SK-N-SH (cell line): ENCODE measurements around the gene IFT172. TPM values are rescaled to one million over a fixed set of nuclear protein-coding genes. Genes with fewer than 3 reads are reported as not detected.

ENCODE experiments used
- CTCF ChIA-PET: fragments of 300-600, 350-600 bp; formaldehyde crosslinking; extraction: SDS; loops from one replicate; lab custom pipeline; 2021; lab: Yijun Ruan, JAX
- POLR2A ChIA-PET: fragments of 350-600 bp; sonication (Branson Sonifier 250); formaldehyde crosslinking; extraction: SDS; loops from one replicate; lab custom pipeline; 2020; ENCODE audit warnings: antibody characterized with exemption, inconsistent platforms; lab: Yijun Ruan, JAX
- DNase-seq: peaks from one replicate; pipeline ENCODE4 v3.0.0; 2012
- H2AFZ ChIP-seq: fragments of 200-600 bp; sonication (generic); 2 replicates; pipeline ENCODE4 v1.8.1; 2016; ENCODE audit warnings: antibody characterized with exemption, mild to moderate bottlenecking, low read depth
- H3F3A ChIP-seq: fragments of 200-600 bp; sonication (generic); replicated peaks from 2 replicates; pipeline ENCODE3; 2016; ENCODE audit warnings: antibody characterized with exemption, mild to moderate bottlenecking; ENCODE audit not compliant: insufficient read depth
- H3K27ac ChIP-seq, 2 experiments: fragments of 200-500 bp in 1 of 2; fragments of 200-600 bp in 1 of 2; sonication (Bioruptor generic) in 1 of 2; sonication (generic), shearing (Covaris generic) in 1 of 2; 2 replicates each; pipeline versions ENCODE4 v1.5.1 to v1.6.1; 2014 to 2016; ENCODE audit warnings: low read depth in 2 of 2, inconsistent platforms in 1 of 2, low read length in 1 of 2, mild to moderate bottlenecking in 1 of 2, mixed read lengths in 1 of 2
- H3K27me3 ChIP-seq: fragments of 200-600 bp; sonication (generic), shearing (Covaris generic); 2 replicates; pipeline ENCODE4 v1.6.1; 2016; ENCODE audit warnings: mixed run types; ENCODE audit not compliant: insufficient read depth
- H3K36me3 ChIP-seq, 2 experiments: fragments of 200-500 bp in 1 of 2; fragments of 200-600 bp in 1 of 2; sonication (Bioruptor generic) in 1 of 2; sonication (generic) in 1 of 2; replicated peaks in 1 of 2; 2 replicates each; pipeline versions ENCODE3 to v1.5.1; 2014 to 2016; ENCODE audit warnings: low read length in 1 of 2, mild to moderate bottlenecking in 1 of 2; ENCODE audit not compliant: insufficient read depth in 2 of 2, control insufficient read depth in 1 of 2
- H3K4me1 ChIP-seq, 2 experiments: fragments of 200-500 bp in 1 of 2; fragments of 200-600 bp in 1 of 2; sonication (Bioruptor generic) in 1 of 2; sonication (generic), shearing (Covaris generic) in 1 of 2; 2 replicates each; pipeline versions ENCODE4 v1.5.1 to v1.6.1; 2014 to 2016; ENCODE audit warnings: low read depth in 1 of 2, low read length in 1 of 2, mixed run types in 1 of 2; ENCODE audit not compliant: insufficient read depth in 2 of 2, control insufficient read depth in 1 of 2
- H3K4me2 ChIP-seq: fragments of 200-600 bp; sonication (generic), shearing (Covaris generic); 2 replicates; pipeline ENCODE4 v1.6.1; 2017; ENCODE audit warnings: mixed run types
- H3K4me3 ChIP-seq, 2 experiments: fragments of 200-500 bp in 1 of 2; fragments of 200-600 bp in 1 of 2; sonication (Bioruptor generic) in 1 of 2; sonication (generic), shearing (Covaris generic) in 1 of 2; 2 replicates each; pipeline versions ENCODE4 v1.5.1 to v1.8.1; 2014 to 2016; ENCODE audit warnings: low read depth in 2 of 2, inconsistent platforms in 1 of 2, low read length in 1 of 2, mild to moderate bottlenecking in 1 of 2, mixed read lengths in 1 of 2, moderate library complexity in 1 of 2
- H3K79me2 ChIP-seq: fragments of 200-600 bp; sonication (generic); 2 replicates; pipeline ENCODE4 v1.8.1; 2017; ENCODE audit warnings: mild to moderate bottlenecking; ENCODE audit not compliant: insufficient read depth
- H3K9ac ChIP-seq: fragments of 200-600 bp; sonication (generic); 2 replicates; pipeline ENCODE4 v1.6.1; 2017; ENCODE audit warnings: mixed run types
- H3K9me2 ChIP-seq: fragments of 200-600 bp; sonication (generic); 2 replicates; pipeline ENCODE4 v1.6.1; 2017; ENCODE audit warnings: mixed run types
- H3K9me3 ChIP-seq: fragments of 200-600 bp; sonication (generic); 2 replicates; pipeline ENCODE4 v1.6.1; 2017; ENCODE audit warnings: mixed run types, mild to moderate bottlenecking, moderate library complexity
- H4K20me1 ChIP-seq: fragments of 200-600 bp; sonication (generic); 2 replicates; pipeline ENCODE4 v1.6.1; 2017; ENCODE audit warnings: mild to moderate bottlenecking, mixed run types; ENCODE audit not compliant: insufficient read depth
- ELF1 ChIP-seq: IDR thresholded peaks from 2 replicates; pipeline ENCODE4 v1.4.0; 2012
- EP300 ChIP-seq, 2 experiments: IDR thresholded peaks; 2 replicates each; pipeline versions ENCODE4 v1.4.0 to v1.6.1; 2012; ENCODE audit warnings: borderline replicate concordance in 1 of 2, low read depth in 1 of 2, low read length in 1 of 2
- EZH2phosphoT487 ChIP-seq: fragments of 200-600 bp; sonication (generic); IDR thresholded peaks from 2 replicates; pipeline ENCODE4 v1.6.1; 2017; ENCODE audit warnings: low read depth, mixed run types, mild to moderate bottlenecking, antibody characterized with exemption, moderate library complexity, borderline replicate concordance
- FOSL2 ChIP-seq: IDR thresholded peaks from 2 replicates; pipeline ENCODE4 v1.4.0; 2012; ENCODE audit warnings: low read depth, mild to moderate bottlenecking, moderate library complexity, borderline replicate concordance
- FOXJ3 ChIP-seq: sonication (generic); formaldehyde crosslinking; IDR thresholded peaks from 2 replicates; pipeline ENCODE4 v1.5.1; 2020; ENCODE audit warnings: mild to moderate bottlenecking, missing genetic modification reagents
- FOXM1 ChIP-seq: IDR thresholded peaks from 2 replicates; pipeline ENCODE4 v1.4.0; 2012; ENCODE audit warnings: low read depth, mild to moderate bottlenecking
- GATA2 ChIP-seq: sonication (generic); formaldehyde crosslinking; IDR thresholded peaks from 2 replicates; pipeline ENCODE4 v1.5.0; 2020; ENCODE audit warnings: mild to moderate bottlenecking, missing genetic modification reagents
- MEF2A ChIP-seq: IDR thresholded peaks from 2 replicates; pipeline ENCODE4 v1.4.0; 2012; ENCODE audit warnings: low read depth, borderline replicate concordance
- NFIC ChIP-seq: IDR thresholded peaks from 2 replicates; pipeline ENCODE4 v1.4.0; 2012; ENCODE audit warnings: borderline replicate concordance
- RFX5 ChIP-seq: IDR thresholded peaks from 2 replicates; pipeline ENCODE4 v1.6.1; 2012; ENCODE audit warnings: mild to moderate bottlenecking, improper control_type of control experiment, low read length
- RXRA ChIP-seq: IDR thresholded peaks from 2 replicates; pipeline ENCODE4 v1.4.0; 2012; ENCODE audit warnings: low read depth, mild to moderate bottlenecking, borderline replicate concordance
- SMC3 ChIP-seq: IDR thresholded peaks from 2 replicates; pipeline ENCODE4 v1.6.1; 2012; ENCODE audit warnings: low read depth, low read length, improper control_type of control experiment
- TCF12 ChIP-seq: IDR thresholded peaks from 2 replicates; pipeline ENCODE4 v1.4.0; 2012
- YY1 ChIP-seq: IDR thresholded peaks from 2 replicates; pipeline ENCODE4 v1.4.0; 2012; ENCODE audit warnings: low read depth, mild to moderate bottlenecking
- WGBS: methylation state at CpG from one replicate; pipeline ENCODE4 v1.1.6; 2017; ENCODE audit warnings: low lambda C conversion rate; 5-methylcytosine and 5-hydroxymethylcytosine counted together
- polyA plus RNA-seq, 3 experiments: library from polyadenylated mRNA; depleted of rRNA; stranded (reverse); fragments of >200 nt; gene quantifications; 2 replicates each; pipeline ENCODE4 v1.2.3, GENCODE V29; 2012
- TF ChIP-seq, protein P1 (sequence below): fragments of 150-350 bp; IDR thresholded peaks from 2 replicates; pipeline ENCODE4 v1.6.1; 2016; ENCODE audit warnings: mild to moderate bottlenecking, low read depth, low read length
- TF ChIP-seq, protein P2 (sequence below): IDR thresholded peaks from 2 replicates; pipeline ENCODE4 v1.4.0; 2012; ENCODE audit warnings: low read depth, borderline replicate concordance
- TF ChIP-seq, protein P3 (sequence below): IDR thresholded peaks from 2 replicates; pipeline ENCODE4 v1.4.0; 2012; ENCODE audit warnings: low read depth
- TF ChIP-seq, protein P4 (sequence below): IDR thresholded peaks from 2 replicates; pipeline ENCODE4; 2012
- TF ChIP-seq, protein P5 (sequence below): IDR thresholded peaks from 2 replicates; pipeline ENCODE4 v1.4.0; 2012; ENCODE audit warnings: low read depth, borderline replicate concordance
- TF ChIP-seq, protein P6 (sequence below): IDR thresholded peaks from 2 replicates; pipeline ENCODE4 v1.6.1; 2012; ENCODE audit warnings: mild to moderate bottlenecking, low read depth, low read length, moderate library complexity

Gene IFT172
- polyA plus RNA-seq, 1 of the 3 experiments (the other 2 are of a cell fraction) = 31.3 TPM

DNA sequence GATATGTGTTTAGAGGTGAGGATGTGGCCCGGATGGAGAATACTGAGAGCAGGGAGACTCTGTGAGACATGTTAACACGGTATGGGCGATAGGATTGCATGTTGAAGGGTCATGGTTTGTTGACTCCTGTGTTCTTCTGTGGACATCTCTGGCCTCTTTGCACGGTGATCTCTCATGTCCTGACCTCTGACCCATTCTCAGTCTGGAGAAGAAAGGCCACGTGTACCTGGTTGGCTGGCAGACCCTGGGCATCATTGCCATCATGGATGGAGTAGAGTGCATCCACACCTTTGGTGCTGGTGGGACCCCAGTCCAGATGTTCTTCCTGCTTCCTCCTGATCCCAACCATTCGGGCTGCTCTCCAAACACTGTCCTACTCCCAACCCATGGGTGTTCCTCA is 17.0 kb upstream of the IFT172 start (continued):
- TF ChIP-seq, protein P1, sequence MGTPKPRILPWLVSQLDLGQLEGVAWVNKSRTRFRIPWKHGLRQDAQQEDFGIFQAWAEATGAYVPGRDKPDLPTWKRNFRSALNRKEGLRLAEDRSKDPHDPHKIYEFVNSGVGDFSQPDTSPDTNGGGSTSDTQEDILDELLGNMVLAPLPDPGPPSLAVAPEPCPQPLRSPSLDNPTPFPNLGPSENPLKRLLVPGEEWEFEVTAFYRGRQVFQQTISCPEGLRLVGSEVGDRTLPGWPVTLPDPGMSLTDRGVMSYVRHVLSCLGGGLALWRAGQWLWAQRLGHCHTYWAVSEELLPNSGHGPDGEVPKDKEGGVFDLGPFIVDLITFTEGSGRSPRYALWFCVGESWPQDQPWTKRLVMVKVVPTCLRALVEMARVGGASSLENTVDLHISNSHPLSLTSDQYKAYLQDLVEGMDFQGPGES = no peak
- TF ChIP-seq, protein P2, sequence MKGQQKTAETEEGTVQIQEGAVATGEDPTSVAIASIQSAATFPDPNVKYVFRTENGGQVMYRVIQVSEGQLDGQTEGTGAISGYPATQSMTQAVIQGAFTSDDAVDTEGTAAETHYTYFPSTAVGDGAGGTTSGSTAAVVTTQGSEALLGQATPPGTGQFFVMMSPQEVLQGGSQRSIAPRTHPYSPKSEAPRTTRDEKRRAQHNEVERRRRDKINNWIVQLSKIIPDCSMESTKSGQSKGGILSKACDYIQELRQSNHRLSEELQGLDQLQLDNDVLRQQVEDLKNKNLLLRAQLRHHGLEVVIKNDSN = no peak
- TF ChIP-seq, protein P3, sequence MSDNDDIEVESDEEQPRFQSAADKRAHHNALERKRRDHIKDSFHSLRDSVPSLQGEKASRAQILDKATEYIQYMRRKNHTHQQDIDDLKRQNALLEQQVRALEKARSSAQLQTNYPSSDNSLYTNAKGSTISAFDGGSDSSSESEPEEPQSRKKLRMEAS = no peak
- no peak for TF ChIP-seq EP300 (IDR thresholded peaks at IDR 0.05; ENCODE audit: borderline replicate concordance in 1 of 2, low read depth in 1 of 2, low read length in 1 of 2)
- TF ChIP-seq ELF1 = no peak
- no peak for TF ChIP-seq FOSL2
- TF ChIP-seq FOXM1 = no peak

DNA sequence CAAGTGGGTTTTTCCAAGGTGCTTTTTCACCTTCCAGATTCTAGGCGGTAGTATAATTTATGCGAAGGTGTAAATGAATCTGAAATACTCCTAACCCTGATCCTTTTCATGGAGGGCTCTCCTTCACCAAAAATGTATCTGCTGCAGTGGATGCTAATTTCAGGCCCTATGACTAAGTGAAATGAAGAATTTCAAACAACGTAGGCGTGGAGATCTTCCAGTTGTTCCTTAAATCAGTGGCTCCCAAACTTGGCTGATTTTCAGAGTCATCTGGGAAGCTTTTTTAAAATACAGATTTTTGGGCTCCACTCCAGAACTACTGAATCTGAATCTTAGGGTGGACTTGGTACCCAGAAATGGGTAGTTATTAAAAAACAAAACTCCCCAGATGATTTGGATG is 12.6 kb upstream of the IFT172 start:
- H3K27me3 ChIP-seq = no peaks in the 10 kb centered on the region
- H4K20me1 ChIP-seq = no peaks in the 10 kb centered on the region
- WGBS = 89% methylated on average over 4 of the region's 4 CpGs
- no peak overlapping the region for H3K9ac ChIP-seq
- H3K9me3 ChIP-seq = no peaks in the 10 kb centered on the region
- H3K9me2 ChIP-seq = no peaks in the 10 kb centered on the region
- H3K36me3 ChIP-seq = no peaks in the 10 kb centered on the region
- H3K79me2 ChIP-seq = no peaks in the 10 kb centered on the region
- H2AFZ ChIP-seq = no peak overlapping the region
- ChIA-PET CTCF (no interaction called here), POLR2A (no interaction called here)
- H3F3A ChIP-seq = no peaks in the 10 kb centered on the region
- H3K4me3 ChIP-seq = no peak overlapping the region
- DNase-seq = no peak
- H3K4me2 ChIP-seq = no peak overlapping the region
- no peak overlapping the region for H3K27ac ChIP-seq
- peaks cover 0 to 2% of the 10 kb centered on the region in 2 experiments; a peak in 1 of 4 replicates for H3K4me1 ChIP-seq
- TF ChIP-seq EZH2phosphoT487 = no peak
- no peak for TF ChIP-seq SMC3
- no peak for TF ChIP-seq RFX5
- no peak for TF ChIP-seq MEF2A
- TF ChIP-seq FOXJ3 (CRISPR knock-in tag) = no peak
- TF ChIP-seq, protein P4, sequence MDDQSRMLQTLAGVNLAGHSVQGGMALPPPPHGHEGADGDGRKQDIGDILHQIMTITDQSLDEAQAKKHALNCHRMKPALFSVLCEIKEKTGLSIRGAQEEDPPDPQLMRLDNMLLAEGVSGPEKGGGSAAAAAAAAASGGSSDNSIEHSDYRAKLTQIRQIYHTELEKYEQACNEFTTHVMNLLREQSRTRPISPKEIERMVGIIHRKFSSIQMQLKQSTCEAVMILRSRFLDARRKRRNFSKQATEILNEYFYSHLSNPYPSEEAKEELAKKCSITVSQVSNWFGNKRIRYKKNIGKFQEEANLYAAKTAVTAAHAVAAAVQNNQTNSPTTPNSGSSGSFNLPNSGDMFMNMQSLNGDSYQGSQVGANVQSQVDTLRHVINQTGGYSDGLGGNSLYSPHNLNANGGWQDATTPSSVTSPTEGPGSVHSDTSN = no peak
- TF ChIP-seq, protein P1 = no peak
- TF ChIP-seq NFIC = no peak
- no peak for TF ChIP-seq RXRA
- TF ChIP-seq, protein P5, sequence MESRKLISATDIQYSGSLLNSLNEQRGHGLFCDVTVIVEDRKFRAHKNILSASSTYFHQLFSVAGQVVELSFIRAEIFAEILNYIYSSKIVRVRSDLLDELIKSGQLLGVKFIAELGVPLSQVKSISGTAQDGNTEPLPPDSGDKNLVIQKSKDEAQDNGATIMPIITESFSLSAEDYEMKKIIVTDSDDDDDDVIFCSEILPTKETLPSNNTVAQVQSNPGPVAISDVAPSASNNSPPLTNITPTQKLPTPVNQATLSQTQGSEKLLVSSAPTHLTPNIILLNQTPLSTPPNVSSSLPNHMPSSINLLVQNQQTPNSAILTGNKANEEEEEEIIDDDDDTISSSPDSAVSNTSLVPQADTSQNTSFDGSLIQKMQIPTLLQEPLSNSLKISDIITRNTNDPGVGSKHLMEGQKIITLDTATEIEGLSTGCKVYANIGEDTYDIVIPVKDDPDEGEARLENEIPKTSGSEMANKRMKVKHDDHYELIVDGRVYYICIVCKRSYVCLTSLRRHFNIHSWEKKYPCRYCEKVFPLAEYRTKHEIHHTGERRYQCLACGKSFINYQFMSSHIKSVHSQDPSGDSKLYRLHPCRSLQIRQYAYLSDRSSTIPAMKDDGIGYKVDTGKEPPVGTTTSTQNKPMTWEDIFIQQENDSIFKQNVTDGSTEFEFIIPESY = no peak
- TF ChIP-seq, protein P2 = no peak
- TF ChIP-seq, protein P6, sequence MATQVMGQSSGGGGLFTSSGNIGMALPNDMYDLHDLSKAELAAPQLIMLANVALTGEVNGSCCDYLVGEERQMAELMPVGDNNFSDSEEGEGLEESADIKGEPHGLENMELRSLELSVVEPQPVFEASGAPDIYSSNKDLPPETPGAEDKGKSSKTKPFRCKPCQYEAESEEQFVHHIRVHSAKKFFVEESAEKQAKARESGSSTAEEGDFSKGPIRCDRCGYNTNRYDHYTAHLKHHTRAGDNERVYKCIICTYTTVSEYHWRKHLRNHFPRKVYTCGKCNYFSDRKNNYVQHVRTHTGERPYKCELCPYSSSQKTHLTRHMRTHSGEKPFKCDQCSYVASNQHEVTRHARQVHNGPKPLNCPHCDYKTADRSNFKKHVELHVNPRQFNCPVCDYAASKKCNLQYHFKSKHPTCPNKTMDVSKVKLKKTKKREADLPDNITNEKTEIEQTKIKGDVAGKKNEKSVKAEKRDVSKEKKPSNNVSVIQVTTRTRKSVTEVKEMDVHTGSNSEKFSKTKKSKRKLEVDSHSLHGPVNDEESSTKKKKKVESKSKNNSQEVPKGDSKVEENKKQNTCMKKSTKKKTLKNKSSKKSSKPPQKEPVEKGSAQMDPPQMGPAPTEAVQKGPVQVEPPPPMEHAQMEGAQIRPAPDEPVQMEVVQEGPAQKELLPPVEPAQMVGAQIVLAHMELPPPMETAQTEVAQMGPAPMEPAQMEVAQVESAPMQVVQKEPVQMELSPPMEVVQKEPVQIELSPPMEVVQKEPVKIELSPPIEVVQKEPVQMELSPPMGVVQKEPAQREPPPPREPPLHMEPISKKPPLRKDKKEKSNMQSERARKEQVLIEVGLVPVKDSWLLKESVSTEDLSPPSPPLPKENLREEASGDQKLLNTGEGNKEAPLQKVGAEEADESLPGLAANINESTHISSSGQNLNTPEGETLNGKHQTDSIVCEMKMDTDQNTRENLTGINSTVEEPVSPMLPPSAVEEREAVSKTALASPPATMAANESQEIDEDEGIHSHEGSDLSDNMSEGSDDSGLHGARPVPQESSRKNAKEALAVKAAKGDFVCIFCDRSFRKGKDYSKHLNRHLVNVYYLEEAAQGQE = no peak
- TF ChIP-seq YY1 = no peak
- TF ChIP-seq TCF12 = no peak
- TF ChIP-seq, protein P3 = no peak
- no peak for TF ChIP-seq GATA2 (CRISPR knock-in tag)
